Measurements from ENCODE around the gene C3orf52. TPM values are rescaled to one million over a fixed set of nuclear protein-coding genes. Genes with fewer than 3 reads are reported as not detected.
"Not testable (repeated sequence)": the region's sequence is repeated elsewhere in the genome, so short reads cannot be mapped to it uniquely, and the experiment has no call there.

Gene C3orf52
- under 1 TPM; 0.94 to 0.96 TPM for total RNA-seq
- under 1 TPM; 0.54 to 0.96 (median 0.64) TPM for polyA plus RNA-seq
- 1.9 to 6.7 (median 2.9) reads per million in 6 experiments for total RNA-seq

DNA sequence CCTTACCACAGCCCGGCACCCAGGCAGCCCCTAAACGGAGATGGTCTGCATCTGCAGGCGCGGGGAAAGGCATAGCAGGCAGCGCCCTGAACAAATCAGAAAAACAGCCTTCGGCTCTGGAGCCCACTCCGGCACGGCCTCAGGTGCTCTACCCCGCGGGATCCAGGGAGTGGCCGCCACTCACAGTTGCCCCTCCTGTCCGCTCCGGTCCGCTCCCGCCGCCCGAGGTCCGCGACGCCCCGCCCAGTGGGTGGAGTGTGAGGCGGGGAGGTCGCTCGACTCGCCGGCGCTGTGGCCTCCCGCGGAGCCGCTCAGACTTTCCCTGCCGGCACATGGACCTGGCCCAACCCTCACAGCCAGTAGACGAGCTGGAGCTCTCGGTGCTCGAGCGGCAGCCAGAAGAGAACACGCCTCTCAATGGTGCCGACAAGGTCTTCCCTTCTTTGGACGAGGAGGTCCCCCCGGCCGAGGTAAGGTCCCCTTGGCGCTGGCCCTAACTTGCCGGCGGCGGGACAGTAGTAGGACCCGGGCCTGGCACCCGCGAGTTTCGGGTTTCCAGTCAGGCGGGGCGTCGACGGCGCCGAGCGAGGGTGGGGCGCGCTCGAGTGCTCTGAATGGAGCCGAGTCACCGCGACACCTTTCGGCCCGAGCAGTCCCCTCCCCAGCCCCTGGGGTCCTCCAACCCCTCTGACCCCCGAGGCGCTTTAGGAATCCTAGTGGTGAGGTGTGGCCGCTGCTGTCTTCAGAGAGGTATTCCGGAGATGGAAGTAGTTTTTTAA is at the start of gene C3orf52:
TSS of gene C3orf52 (plus strand) at position 314 of the 779 bp plus-strand sequence. CDS start at position 333, 19 bp downstream.
- Mint-ChIP-seq H3K4me3 (peak within 1 kb of the TSS; percentile 79 to 90 (median 85)), H3K9me3 (no peaks in the 10 kb centered on the region), H3K27me3 (peaks cover 0 to 20% (median 9%) of the 10 kb centered on the region in 5 donors), H3K27ac (peak within 1 kb of the TSS; percentile 25 to 84 (median 64)), H3K4me1 (peaks cover 14 to 27% (median 23%) of the 10 kb centered on the region in 4 donors), H3K36me3 (no peaks in the 10 kb centered on the region)
- POLR2A ChIA-PET: no interaction called here
- ATAC-seq: peak; percentile 86 to 89
- peak; percentile 25 to 73 (median 50) for DNase-seq

DNA sequence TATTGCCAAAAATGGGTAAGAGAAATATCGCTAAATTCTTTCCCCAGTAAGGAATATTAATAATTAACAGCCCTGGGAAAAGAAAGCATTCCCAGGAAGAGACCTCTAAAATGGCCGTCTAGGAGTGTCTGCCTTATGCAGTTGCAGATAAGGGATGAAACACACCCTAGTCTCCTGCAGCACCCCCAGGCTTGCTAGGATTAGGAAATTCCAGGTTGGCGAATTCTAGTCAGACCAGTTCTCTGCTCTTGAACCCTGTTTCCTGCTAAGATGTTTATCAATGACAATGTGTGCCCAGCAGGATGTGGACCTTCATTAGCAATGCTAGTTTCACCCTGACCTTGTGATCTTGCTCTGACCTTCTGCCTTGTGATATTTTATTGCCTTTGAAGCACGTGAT is 49.0 kb upstream of the C3orf52 start:
- H3K4me3 Mint-ChIP-seq, H3K27me3 Mint-ChIP-seq, POLR2A ChIA-PET, DNase-seq, H3K27ac Mint-ChIP-seq, ATAC-seq, H3K36me3 Mint-ChIP-seq, H3K4me1 Mint-ChIP-seq, H3K9me3 Mint-ChIP-seq: not testable (repeated sequence)

GRCh38 chr3:112038863-112039262 is 47.3 kb upstream of the C3orf52 start:
- no peaks in the 10 kb centered on the region for H3K4me1 Mint-ChIP-seq
- peaks cover 0 to 2% (median 0%) of the 10 kb centered on the region in 9 donors for H3K9me3 Mint-ChIP-seq
- POLR2A ChIA-PET: no interaction called here

GRCh38 chr3:112041321-112041720 is 44.9 kb upstream of the C3orf52 start:
- H3K4me1 Mint-ChIP-seq: no peaks in the 10 kb centered on the region
- H3K27ac Mint-ChIP-seq: no peak overlapping the region
- DNase-seq: no peak
- no peak overlapping the region for H3K4me3 Mint-ChIP-seq
- peaks cover 0 to 2% (median 0%) of the 10 kb centered on the region in 9 donors for H3K9me3 Mint-ChIP-seq
- H3K36me3 Mint-ChIP-seq: no peaks in the 10 kb centered on the region
- POLR2A ChIA-PET: no interaction called here
- no peak for ATAC-seq
- H3K27me3 Mint-ChIP-seq: no peaks in the 10 kb centered on the region

More at GRCh38 chr3:112038863-112039262, 47.3 kb upstream of the C3orf52 start:
- Mint-ChIP-seq H3K27me3 (no peaks in the 10 kb centered on the region), H3K4me3 (no peak overlapping the region), H3K27ac (no peak overlapping the region), H3K36me3 (no peaks in the 10 kb centered on the region)
- ATAC-seq: no peak
- DNase-seq: no peak

DNA sequence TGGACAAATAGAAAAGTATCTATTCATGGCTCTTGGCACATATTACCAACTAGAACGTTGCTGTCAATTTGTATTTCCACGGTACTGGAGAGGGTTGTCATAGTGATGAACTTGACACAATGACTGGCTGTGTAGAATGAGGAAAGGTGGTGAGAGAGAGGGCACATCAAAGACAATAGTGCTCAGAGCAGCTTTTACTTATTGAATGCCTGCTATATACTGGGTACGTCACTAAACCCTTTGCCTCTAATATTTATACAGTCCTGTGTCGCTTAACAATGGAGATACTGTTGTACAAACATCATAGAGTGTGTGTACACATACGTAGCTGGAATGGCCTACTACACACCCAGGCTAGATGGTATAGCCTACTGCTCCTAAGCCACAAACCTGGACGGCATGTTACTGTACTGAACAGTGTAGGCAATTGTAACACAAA is 43.3 kb upstream of the C3orf52 start:
- Mint-ChIP-seq H3K27me3 (peaks cover 0 to under 1% (median 0%) of the 10 kb centered on the region in 5 donors), H3K9me3 (no peaks in the 10 kb centered on the region), H3K4me1 (no peaks in the 10 kb centered on the region), H3K36me3 (no peaks in the 10 kb centered on the region), H3K4me3 (no peak overlapping the region), H3K27ac (no peak overlapping the region)
- POLR2A ChIA-PET: no interaction called here
- DNase-seq: no peak
- no peak for ATAC-seq

DNA sequence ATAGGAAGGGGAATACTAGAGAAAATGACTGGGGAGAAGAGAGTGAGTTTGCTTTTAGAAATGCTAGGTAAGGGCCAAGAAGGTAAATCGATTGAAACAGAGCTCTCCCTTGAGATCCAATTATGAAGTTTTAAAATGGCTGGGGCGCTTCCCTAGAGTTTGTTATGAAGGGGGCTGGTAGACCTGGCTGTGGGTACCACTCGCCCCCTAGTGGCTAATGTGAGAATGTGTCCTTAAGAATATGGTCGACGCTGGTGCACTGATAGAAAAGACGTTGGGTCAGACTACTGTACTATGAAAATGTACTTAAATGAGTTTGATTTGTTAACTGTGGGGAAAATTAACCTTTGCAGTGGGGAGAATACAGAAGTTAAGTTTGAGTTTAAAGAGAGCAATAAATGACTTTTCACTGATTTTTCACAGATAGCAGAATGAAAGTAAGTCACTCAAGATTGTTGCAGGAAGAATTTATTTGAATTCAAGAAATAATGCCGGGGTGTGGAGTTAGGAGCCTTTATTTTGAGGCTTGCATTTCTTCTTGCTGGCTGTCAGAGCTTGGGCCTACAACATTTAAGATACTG is 42.5 kb upstream of the C3orf52 start:
- POLR2A ChIA-PET: no interaction called here
- Mint-ChIP-seq H3K27ac (no peak overlapping the region), H3K4me1 (no peaks in the 10 kb centered on the region), H3K4me3 (no peak overlapping the region), H3K36me3 (no peaks in the 10 kb centered on the region), H3K27me3 (peaks cover 0 to 2% (median 0%) of the 10 kb centered on the region in 5 donors), H3K9me3 (no peaks in the 10 kb centered on the region)
- DNase-seq (peak; percentile 7 to 74 (median 54)), ATAC-seq (peak; percentile 98 to 99)

- no peak for DNase-seq
- no peak for ATAC-seq
- Mint-ChIP-seq H3K36me3 (no peaks in the 10 kb centered on the region), H3K27ac (peak overlapping the region in 1 of 10 donors; percentile 12), H3K27me3 (peaks cover 0 to 3% (median 2%) of the 10 kb centered on the region in 5 donors), H3K4me1 (no peaks in the 10 kb centered on the region), H3K9me3 (no peaks in the 10 kb centered on the region), H3K4me3 (no peak overlapping the region)
- POLR2A ChIA-PET: no interaction called here
Observed at GRCh38 chr3:112046599-112046998, 39.6 kb upstream of the C3orf52 start.

- Mint-ChIP-seq H3K36me3 (no peaks in the 10 kb centered on the region), H3K4me3 (no peak overlapping the region), H3K9me3 (no peaks in the 10 kb centered on the region), H3K27me3 (peaks cover 2 to 9% (median 3%) of the 10 kb centered on the region in 5 donors), H3K4me1 (no peaks in the 10 kb centered on the region), H3K27ac (no peak overlapping the region)
- no peak for DNase-seq
- POLR2A ChIA-PET: no interaction called here
- ATAC-seq: no peak
Observed at GRCh38 chr3:112047264-112047663, 38.9 kb upstream of the C3orf52 start.

DNA sequence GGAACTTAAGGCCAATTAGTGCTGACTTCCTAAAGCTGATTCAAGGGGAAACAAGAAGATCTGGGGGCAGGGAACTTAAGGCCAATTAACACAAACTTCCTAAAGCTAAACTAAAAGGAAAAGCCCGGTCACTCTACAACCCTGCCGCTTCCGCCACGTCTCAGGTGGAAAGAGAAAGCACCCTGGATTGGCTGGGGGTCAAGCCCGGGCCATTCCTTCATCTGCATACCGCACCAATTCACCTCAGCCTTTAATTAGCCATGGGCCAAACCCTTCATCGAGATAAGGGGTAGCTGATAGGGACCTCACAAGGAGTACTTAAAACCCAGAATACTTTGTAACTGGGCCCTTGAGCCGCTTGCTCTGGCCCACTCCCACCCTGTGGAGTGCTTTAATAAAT is 37.3 kb upstream of the C3orf52 start:
- Mint-ChIP-seq H3K4me3 (no peak overlapping the region), H3K27me3 (peaks cover 2 to 9% (median 3%) of the 10 kb centered on the region in 5 donors), H3K36me3 (no peaks in the 10 kb centered on the region), H3K4me1 (no peaks in the 10 kb centered on the region), H3K9me3 (no peaks in the 10 kb centered on the region), H3K27ac (no peak overlapping the region)
- DNase-seq (no peak), ATAC-seq (no peak)
- POLR2A ChIA-PET: no interaction called here

GRCh38 chr3:112053229-112053628 is 33.0 kb upstream of the C3orf52 start:
- Mint-ChIP-seq H3K4me1 (no peaks in the 10 kb centered on the region), H3K36me3 (no peaks in the 10 kb centered on the region), H3K27ac (no peak overlapping the region), H3K27me3 (peaks cover 2 to 9% (median 4%) of the 10 kb centered on the region in 5 donors), H3K4me3 (no peak overlapping the region), H3K9me3 (no peaks in the 10 kb centered on the region)
- ATAC-seq: no peak
- POLR2A ChIA-PET: interaction anchor here (0.8 kb wide), 1 partner anchor 19 kb away, joined by 3 read pairs; no protein-coding TSS in a partner anchor
- no peak for DNase-seq

GRCh38 chr3:112056451-112056929 is 29.7 kb upstream of the C3orf52 start:
- Mint-ChIP-seq H3K36me3 (peaks cover 0 to 4% (median 0%) of the 10 kb centered on the region in 3 donors), H3K4me3 (no peak overlapping the region), H3K27ac (no peak overlapping the region), H3K4me1 (no peaks in the 10 kb centered on the region), H3K27me3 (peaks cover 0 to 6% (median 2%) of the 10 kb centered on the region in 5 donors), H3K9me3 (peaks cover 0 to 6% (median 2%) of the 10 kb centered on the region in 9 donors)
- no peak for DNase-seq
- POLR2A ChIA-PET: interaction anchor here (0.7 kb wide), 1 partner anchor 30 kb away, joined by 3 read pairs; no protein-coding TSS in a partner anchor
- no peak for ATAC-seq

DNA sequence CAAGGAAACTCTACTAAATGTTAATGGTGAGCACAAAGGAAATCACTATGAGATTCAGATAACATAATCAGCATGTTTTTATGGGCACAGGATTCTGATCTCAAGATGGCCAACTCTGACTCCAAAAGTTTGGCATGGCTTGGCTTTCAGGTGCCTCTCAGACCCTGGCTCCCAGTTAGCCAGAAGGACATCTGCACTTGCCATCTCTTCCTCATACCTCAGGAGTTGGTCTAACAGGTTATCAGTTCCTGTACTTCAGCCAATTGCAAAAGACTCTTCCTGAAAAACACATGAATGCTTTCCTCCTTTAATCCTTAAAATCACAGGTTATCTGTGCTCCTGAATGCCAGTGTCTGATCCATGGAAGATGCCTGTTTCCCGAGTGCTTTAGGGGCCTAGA is 26.7 kb upstream of the C3orf52 start:
- no peak for DNase-seq
- POLR2A ChIA-PET: no interaction called here
- H3K36me3 Mint-ChIP-seq: peaks cover 0 to 4% (median 0%) of the 10 kb centered on the region in 3 donors
- H3K9me3 Mint-ChIP-seq: peaks cover 0 to 6% (median 2%) of the 10 kb centered on the region in 9 donors
- no peak for ATAC-seq
- H3K27ac Mint-ChIP-seq: no peak overlapping the region
- peaks cover 0 to 2% (median 0%) of the 10 kb centered on the region in 5 donors for H3K27me3 Mint-ChIP-seq
- no peak overlapping the region for H3K4me3 Mint-ChIP-seq
- no peaks in the 10 kb centered on the region for H3K4me1 Mint-ChIP-seq

GRCh38 chr3:112061152-112061551 is 25.0 kb upstream of the C3orf52 start:
- Mint-ChIP-seq H3K27me3 (peaks cover 0 to 2% (median 0%) of the 10 kb centered on the region in 5 donors), H3K9me3 (peaks cover 0 to 6% (median 2%) of the 10 kb centered on the region in 9 donors), H3K27ac (no peak overlapping the region), H3K4me1 (no peaks in the 10 kb centered on the region), H3K4me3 (no peak overlapping the region), H3K36me3 (peaks cover 0 to 4% (median 0%) of the 10 kb centered on the region in 3 donors)
- no peak for ATAC-seq
- DNase-seq: no peak
- POLR2A ChIA-PET: no interaction called here
